Suprapubic skin (tissue), 4 donors: Measurements from ENCODE around the gene GMDS.

Experiments used
- CTCF ChIP-seq, 2 donors: fragments of 200-600 bp in 1 of 2; fragments of 450-650 bp in 1 of 2; sonication (generic) in 1 of 2; IDR thresholded peaks; one replicate each; pipeline ENCODE4 v1.5.1; 2016 to 2019; ENCODE audit warnings: antibody characterized with exemption in 2 of 2, mild to moderate bottlenecking in 1 of 2, moderate library complexity in 1 of 2
- EP300 ChIP-seq: sonication (generic); formaldehyde crosslinking; IDR thresholded peaks from one replicate; pipeline ENCODE4 v1.6.1; 2017; ENCODE audit warnings: antibody characterized with exemption
- POLR2A ChIP-seq, 2 donors: fragments of 450-650 bp; IDR thresholded peaks; one replicate each; pipeline ENCODE4 v1.6.1; 2017; ENCODE audit warnings: antibody characterized with exemption in 2 of 2, mild to moderate bottlenecking in 2 of 2, moderate library complexity in 2 of 2
- POLR2AphosphoS5 ChIP-seq, 3 donors: sonication (generic); formaldehyde crosslinking; IDR thresholded peaks; one replicate each; pipeline ENCODE4 v1.6.1; 2017; ENCODE audit warnings: antibody characterized with exemption in 3 of 3

- no peak for TF ChIP-seq CTCF (IDR thresholded peaks at IDR 0.05)
- no peak for TF ChIP-seq EP300
- no peak for TF ChIP-seq POLR2A (IDR thresholded peaks at IDR 0.05)
- no peak for TF ChIP-seq POLR2AphosphoS5 (IDR thresholded peaks at IDR 0.05)
These were observed 284.8 kb downstream of the GMDS start for GRCh38 chr6:1960486-1961142.
